ENCODE data around the gene FCSK.
"Not testable (repeated sequence)": the region's sequence is repeated elsewhere in the genome, so short reads cannot be mapped to it uniquely, and the experiment has no call there.

Gene FCSK

DNA sequence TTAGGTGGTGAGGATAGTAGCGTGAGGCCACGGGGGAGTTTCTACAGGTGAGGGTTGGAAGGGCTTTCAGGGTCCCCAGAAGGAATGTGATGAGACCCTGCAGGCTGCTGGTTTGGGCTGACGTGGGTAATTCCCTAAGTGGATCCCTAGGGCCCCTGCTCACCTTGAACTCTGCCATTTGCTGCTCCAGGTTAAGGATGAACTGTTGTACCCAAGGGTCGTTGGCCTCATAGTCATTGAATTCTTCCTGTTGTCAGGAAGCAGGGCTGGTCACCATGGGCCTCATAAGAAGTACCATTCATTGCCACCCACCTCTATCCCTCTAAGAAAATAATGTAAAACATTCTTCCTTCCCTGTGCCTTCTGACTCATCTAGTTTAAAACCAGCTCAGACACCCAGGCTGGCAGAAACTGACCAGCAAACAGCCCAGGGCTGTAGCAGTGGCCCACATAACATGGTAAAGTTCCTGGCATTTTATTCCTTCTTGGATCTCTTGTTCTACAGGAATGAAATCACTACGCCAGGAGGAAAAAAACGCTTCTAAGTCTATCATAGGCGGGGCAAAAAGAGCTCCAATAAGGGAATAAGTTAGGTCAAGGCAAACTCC lies 27.6 kb downstream of the FCSK start:
- no peak for DNase-seq

DNA sequence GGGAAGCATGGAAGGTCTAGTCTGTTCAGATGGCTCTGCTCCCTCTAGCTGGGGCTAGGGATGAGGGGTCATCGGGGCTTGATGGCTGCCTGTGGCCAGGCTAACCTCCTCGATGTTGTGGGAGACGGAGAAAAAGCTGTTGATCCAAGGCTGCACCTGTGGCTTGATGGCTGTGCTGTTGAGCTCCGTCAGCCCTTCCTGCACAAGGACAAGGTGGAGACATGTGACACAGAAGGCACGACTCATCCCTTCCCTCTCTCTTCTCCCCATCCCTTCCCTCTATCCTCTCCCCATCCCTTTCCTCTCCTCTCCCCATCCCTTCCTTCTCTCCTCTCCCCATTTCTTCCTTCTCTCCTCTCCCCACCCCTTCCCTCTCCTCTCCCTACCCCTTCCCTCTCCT lies 28.2 kb downstream of the FCSK start:
- no peak for DNase-seq

DNA sequence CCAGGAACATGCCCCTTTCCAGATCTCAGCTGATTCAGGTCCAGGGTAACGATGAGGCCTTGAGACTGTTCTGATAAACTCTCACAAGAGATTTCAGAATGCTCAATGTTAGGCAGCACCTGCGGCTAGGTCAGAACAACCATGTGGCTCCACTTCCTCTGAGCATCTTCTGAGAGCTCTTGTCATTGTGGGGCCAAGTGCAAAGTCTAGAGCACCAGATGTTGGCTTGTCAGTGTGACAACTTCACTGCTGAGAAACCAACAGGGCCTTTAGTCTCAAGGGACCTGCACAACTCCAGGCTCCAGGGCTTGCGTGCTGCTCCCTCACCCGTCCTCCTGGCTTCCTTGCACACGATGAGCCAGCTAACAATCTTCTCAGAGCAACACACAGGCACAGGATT lies 29.0 kb downstream of the FCSK start:
- DNase-seq = no peak

DNA sequence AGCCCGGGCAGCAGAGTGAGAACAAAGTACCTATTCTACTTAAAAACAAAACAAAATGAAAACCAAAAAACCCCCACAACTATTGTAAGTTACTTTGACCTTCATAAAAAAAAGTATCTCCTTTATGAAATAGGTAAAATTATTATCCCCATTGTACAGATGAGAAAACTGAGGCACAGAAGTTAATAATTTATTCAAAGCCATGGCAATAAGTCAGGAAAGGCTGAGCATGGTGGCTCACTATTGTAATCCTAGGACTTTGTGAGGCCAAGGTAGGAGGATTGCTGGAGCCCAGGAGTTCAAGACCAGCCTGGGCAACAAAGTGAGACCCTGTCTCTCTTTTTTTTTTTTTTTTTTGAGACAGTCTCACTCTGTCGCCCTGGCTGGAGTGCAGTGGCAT lies 30.5 kb downstream of the FCSK start:
- DNase-seq = no peak

DNA sequence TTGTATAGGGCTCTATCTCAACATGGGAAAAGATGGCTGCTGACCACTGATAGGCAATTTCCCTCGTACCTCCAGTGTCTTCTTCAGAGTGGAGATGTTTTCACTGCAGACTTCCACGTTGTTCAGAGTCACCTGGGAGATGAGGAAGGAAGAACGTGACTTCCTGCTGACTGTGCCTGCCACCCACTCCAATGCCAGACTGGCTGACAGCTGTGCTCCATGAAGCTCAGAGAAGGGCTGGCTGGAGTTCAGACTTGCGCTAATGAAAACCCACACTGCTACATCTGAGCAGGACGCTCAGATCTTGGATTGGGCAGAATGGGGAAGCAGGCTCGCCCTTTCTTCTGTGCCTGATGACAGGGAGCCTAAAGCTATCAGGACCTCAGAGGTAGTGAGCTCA lies 35.9 kb downstream of the FCSK start:
- DNase-seq = peak; percentile 20 to 68

DNA sequence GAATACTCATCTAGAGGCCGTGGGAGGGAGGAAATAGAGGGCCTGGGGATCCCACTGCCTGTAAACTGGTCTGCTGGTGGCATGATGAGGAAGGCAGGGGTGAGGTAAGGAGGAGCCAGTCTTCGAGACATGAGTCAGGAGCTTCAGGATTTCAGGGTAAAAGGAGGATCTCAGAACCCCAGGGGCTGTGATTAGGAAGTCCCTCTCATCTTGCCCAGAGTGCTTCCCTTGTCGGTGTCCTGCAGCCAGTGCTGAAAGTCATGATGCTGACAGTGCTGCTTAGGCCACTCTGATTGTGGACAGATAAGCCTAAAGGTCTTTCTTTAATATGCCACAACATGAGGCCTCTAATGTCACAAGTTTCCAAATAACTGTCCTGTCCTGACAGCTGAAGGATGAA lies 39.4 kb downstream of the FCSK start:
- DNase-seq = peak; percentile 21 to 76

DNA sequence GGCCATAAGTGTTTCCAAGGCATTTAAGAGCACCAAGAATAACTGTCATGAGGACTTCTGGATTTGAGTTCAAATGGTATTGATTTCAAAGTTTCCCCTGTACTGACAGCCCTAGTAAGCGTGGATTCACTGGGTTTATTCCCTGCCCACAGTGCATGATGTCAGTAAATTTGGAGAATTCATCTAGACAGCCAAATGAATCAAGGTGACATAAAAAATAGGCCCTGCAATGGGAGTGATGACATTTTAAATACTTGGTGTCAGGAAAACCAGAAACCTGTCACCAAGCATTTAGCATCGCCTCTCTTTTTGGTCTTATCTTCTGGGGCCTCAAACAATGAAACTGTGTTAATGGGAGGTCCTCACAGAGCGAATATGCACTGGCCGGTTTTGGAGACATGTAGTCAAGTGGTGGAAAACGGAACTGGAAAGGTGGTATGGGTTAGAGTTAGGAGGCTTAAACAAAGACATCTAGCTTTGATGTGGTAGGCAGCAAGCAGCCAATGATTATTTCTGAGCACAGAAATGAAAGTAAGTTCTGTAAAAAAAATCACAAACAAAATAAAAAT lies 39.9 kb downstream of the FCSK start:
- DNase-seq = no peak

DNA sequence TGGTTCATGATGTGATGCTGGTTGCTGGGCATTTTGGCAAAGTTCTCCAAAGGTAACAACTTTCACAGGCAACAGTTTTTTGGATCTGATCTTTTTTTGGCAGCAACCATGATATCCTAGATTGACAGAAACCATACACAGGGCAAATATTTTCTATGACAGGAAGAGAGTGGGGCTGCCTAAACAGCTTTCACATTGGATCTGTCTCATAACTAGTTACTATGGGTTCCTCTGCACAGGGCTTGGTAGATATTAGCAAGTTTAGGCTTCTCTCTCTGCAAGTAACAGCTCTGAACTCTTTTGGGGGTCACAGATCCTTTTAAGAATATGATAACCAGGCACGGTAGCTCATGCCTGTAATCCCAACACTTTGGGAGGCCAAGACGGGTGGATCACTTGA lies 40.4 kb downstream of the FCSK start:
- no peak for DNase-seq

DNA sequence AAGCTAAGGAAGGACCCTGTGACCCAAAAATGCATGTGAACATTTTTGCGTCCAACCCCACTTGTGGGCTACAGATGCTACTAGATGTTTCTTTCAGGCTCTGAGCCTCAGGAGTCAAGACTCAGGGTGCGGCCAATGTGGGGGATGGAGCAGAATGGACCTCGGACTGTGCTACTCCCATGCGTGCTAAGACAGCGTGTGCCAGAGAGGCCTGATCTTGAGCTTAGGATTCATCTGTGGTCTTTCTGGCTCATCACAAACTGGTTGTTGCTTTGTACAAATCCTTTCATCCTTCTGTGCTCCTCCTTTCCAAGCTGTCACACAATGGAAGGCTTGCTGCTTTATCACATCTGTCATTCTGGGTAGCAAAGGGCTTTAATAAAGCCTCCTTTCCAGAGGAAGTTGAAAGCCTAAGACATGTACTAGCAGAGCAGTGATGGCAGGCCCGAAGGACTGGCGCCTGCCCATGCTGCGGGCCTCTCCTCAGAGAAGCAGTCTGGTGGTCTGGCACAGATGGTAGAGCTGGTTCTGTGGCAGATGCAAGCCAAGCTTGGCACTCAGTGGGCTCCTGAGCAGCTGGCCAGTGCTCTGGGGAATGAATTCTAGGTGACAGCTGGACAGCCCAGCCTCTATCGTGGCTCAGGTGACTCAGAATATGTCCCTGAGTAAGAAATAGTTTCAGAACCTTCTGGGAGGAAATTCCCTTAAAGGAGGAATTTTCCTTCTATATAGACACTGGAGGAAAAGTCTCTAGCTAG lies 41.2 kb downstream of the FCSK start:
- no peak for DNase-seq

DNA sequence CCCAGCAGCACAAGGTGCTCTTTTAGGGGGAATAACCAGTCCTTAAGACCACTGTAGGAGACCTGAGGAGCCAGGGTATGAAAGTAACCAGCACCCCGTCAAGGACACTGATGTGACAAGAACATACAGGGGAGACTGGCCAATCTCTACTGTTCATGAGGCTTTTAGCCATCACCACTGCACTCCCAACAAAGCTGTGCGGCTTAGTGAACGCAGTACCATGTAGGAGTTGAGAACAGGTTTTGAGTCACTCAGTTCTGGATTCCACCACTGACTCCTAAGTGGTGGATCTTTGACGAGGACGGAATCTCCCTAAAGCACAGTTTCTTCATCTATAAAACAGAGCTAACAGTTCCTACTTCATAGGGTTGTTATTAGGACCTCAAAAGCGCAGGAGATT lies 42.1 kb downstream of the FCSK start:
- DNase-seq = no peak

DNA sequence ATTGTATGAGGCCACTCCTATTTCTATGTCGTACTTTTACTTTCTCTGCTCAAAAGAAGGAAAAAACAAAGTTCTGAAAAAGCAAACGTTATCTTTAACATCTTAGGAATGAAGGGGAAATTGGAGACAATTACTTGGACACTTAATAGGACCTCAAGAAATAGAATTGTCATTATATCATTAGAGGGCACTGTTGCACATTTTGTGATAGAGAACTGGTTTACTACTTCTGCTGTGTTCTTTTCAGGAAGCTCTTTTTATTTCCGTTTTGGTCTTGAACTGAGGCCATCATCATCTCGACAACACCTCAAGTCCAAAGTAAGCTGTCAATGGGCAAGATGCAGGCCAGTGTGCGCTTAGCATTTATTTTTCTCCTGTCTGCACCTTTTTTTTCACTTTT lies 54.4 kb downstream of the FCSK start:
- peak; percentile 40 to 67 for DNase-seq

DNA sequence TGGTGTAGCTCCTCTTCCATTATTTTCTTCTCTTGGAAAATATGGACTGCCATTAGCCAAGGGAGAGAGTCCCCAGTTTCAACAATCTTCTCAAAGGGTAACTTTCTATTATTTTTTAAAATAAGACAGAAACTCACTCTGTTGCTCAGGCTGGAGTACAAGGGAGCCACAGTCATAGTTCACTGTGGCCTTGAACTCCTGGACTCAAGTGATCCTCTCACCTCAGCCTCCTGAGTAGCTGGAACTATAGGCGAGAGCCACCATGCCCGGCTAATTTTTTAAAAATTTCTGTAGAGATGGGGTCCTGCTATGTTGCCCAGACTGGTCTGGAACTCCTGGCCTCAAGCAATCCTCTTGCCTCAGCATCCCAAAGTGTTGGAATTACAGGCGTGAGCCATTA lies 55.8 kb downstream of the FCSK start:
- DNase-seq = no peak

DNA sequence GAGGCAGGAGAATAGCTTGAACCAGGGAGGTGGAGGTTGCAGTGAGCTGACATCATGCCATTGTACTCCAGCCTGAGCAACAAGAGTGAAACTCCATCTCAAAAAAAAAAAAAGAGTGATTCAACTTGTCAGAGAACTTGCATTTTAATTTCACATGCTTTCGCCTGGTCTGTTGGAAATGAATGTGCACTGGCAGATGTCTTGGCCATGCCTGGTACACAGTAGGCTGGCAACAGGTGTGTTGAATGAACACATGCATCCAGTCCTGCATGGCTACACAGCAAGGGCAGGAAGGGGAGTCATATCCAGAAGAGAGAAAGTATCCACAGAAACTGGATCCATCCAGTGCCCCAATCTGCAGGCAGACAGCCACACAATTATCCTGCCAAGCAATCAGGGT lies 57.4 kb downstream of the FCSK start:
- no peak for DNase-seq

DNA sequence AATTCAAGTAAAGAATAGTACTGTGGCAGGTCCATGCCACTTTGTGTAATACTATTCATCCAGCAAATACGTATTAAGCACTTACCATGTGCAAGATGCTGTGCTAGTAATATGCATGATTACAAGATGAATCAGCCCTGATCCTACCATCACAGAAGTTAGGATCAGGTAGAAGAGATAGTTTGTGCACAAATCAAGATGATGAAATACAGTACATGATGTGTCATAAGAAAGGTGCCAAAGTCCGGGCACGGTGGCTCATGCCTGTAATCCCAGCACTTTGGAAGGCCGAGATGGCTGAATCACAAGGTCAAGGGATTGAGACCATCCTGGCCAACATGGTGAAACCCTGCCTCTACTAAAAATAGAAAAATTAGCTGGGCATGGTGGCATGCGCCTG lies 58.1 kb downstream of the FCSK start:
- DNase-seq = no peak

DNA sequence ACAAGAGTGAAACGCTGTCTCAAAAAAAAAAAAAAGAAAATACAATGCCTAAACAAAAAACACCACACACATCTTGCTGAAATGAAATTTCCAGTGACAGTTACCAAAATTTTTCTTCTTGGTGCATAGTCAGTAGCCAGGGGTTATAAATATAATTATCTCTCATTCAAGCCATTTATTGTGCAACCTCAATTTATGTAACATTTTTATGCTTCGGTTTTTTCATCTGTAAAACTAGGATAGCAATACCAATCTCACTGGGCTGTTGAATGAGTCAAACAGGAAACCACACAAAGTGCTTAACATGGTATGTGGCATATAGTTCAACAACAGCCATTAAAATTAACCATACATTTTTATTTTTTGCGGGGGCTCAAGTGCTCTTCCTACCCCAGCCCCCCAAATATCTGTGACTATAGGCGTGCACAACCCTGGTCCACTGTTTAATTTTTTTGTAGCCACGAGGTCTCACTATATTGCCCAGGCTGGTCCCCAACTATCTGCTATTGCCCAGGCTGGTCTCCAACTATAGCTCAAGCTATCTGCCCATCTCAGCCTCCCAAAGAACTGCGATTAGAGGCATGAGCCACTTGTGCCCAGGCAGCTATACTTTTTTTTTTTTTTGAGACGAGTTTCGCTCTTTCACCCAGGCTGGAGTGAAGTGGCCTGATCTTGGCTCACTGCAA lies 66.4 kb downstream of the FCSK start:
- DNase-seq = peak; percentile 69 to 78

DNA sequence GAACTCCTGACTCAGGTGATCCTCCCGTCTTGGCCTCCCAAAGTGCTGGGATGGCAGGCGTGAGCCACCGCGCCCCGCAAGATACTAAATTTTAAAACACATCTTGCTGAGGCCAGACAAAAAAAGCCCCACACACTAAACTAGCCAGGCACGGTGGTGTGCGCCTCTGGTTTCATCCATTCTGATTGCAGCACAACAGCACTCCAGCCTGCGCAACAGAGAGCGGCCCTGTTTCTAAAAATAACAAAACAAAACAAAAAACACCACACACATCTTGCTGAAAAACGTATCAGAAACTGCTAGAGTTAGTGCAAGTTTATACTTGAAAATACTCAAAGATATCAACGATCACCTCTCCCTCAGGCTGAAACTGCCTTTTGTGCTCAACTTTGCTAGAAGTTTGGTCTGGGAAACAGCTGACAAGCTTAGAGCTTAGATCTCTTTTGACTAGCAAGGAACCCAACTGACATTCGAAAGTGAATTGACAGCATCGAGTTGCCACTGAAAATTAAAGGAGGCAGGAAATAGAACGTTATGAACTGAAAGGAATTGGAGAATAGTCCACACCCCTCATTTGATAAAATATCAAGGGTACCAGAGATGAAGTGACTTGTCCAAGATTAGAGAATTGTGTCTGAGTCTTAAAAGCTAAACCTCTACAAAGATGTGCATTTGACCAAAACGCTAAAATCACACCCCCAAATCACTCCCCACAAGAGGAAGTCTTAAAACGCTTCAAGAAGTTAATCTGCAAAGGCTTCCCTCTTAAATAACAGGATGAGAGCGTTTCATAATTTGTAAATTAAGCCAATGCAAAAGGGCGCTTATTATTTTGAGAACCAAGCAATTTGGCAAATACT lies 68.1 kb downstream of the FCSK start:
- DNase-seq = peak; percentile 1 to 7

DNA sequence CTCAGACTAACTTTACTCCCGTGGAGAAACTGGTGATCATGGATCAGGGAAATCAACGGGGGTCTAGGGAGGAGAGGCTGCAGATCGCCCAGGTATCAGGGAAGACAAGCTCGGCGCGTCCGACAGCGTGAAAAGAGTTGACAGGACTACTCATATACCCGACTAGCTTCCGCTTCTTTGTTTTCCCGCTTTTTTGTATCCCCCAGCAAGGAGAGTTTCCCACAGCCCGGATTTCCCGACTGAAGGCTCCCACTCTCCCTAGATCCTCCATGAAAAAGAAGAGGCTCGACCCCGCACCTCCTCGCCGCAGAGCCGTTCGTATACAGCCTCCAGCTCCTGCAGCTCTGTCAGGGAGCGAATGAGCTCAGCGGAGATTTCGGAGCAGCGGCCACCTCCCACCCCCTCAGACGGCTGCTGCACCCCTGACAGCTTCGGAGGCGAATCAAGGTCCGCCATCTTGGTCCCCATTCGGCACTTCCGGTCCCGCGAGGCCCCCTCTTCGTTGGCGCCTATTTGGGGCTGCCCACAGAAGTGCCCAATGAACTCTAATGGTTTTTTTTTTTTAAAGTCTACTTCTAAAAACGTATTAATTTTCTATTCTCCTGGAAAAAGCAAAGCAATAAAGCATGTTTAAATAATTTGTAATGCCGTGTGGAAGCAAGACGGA lies 68.8 kb downstream of the FCSK start, which contains the start of gene COG4:
Gene COG4 (minus strand): TSS at position 479 of the 667 bp plus-strand sequence. CDS start 11 bp downstream, at position 468.
- peak; percentile 84 to 91 for DNase-seq

DNA sequence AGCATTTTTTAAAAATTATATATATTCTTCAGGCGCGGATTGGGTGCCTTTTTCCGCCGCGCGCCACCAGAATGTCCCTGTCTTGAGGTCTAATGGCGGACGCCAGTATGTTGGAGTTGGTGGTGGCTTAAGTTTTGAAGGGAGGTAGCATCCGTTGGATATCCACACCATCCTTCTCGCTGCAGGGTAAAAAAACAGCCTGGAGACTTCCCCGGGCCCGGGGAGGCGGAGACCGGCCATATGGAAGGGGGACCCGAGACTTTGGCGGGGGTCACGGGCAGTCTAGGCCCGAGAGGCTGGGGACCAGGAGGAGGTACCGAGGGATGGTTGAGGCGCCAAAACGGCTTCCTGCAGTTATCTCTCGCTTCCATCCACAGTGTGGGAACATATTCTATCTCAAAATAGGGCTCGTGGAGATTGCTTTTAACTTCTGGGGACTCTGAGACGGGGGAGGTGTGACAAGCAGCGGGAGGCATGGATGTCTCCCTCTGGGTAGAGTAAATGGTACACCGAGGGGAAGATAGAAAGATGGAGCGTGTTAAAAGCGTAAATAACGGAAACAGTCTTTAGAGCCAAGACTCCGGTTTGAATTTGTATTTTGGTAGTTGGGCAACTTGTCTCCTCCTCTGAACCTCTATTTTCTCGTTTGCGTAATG lies 69.5 kb downstream of the FCSK start, which contains the start of gene SF3B3:
Gene SF3B3 (plus strand): TSS at position 74 of the 656 bp plus-strand sequence. CDS start 2,841 bp downstream, outside the sequence.
- DNase-seq = peak; percentile 27 to 40

DNA sequence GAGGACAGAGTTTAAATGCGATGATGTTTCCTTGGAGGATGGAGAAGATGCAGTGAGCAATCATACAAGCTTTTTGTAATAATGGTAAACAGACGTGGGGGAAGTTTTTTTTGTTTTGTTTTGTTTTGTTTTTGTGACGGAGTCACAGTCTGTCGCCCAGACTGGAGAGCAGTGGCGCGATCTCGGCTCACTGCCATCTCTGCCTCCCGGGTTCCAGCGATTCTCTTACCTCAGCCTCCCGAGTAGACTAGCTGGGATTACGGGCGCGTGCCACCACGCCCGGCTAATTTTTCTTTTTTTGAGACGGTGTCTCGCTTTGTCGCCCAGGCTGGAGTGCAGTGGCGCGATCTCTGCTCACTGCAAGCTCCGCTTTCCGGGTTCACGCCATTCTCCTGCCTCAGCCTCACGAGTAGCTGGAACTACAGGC lies 70.0 kb downstream of the FCSK start:
- DNase-seq = not testable (repeated sequence)

DNA sequence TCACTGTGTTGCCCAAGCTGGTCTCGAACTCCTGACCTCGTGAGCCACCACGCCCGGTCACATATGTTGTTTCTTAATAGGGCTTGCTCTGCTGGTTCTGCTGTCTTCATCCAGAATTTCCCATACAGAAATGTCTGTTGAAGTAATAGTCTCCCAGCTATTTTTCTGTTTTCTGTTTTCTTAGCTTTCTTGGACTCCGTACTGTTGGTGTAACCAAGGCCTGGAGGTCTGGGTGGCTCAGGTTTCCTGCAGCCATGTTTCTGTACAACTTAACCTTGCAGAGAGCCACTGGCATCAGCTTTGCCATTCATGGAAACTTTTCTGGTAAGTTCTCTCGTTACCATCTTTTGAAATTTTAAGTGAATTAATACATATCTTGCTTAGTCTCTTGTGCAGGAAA lies 72.0 kb downstream of the FCSK start:
- peak; percentile 38 to 49 for DNase-seq

DNA sequence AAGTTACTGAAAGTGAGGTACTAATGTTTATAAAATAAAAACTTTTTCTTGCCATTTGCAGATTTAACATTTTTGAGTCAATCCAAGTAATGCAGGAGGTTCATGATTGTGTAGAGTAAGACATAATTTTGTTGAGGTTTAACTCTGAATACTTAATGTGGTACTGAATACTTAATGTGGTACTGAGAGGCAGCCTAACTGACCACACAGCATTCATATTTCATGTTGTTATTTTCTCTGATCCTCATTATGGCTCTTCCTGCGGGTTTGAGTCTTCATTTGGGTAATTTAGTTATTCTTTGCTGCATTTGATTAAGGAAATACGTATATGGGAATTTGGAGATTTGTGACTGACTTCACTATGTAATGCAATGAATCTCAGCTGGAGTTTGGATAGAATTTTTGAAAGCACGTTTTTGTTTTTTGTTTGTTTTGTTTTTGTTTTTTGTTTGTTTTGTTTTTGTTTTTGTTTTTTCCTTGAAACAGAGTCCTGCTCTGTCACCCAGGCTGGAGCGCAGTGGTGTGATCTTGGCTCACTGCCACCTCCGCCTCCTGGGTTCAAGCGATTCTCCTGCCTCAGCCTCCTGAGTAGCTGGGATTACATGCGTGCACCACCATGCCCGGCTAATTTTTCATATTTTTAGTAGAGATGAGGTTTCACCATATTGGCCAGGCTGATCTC lies 73.1 kb downstream of the FCSK start:
- no peak for DNase-seq

All from inflammatory macrophage treated with lipopolysaccharide for 1 hour (primary cell).